Esophagus muscularis mucosa (tissue), 4 donors: ENCODE data around the gene NCKAP1. TPM values are rescaled to one million over a fixed set of nuclear protein-coding genes. Genes with fewer than 3 reads are reported as not detected.

ENCODE experiments used
- DNase-seq: peaks from one replicate; pipeline ENCODE4 v3.0.0-alpha.2; 2017; ENCODE audit errors: extremely low spot score
- H3K27ac ChIP-seq, 4 donors: fragments of 200-600 bp; sonication (generic); replicated peaks in 1 of 4; 1 replicate in 3 of 4; 2 replicates in 1 of 4; pipeline ENCODE4 v1.5.1; 2016 to 2019; ENCODE audit warnings: mild to moderate bottlenecking in 1 of 4
- H3K27me3 ChIP-seq, 4 donors: fragments of 200-600 bp; sonication (generic); one replicate each; pipeline versions ENCODE4 v1.5.1 to v1.6.0; 2016 to 2019
- H3K36me3 ChIP-seq, 4 donors: fragments of 200-600 bp; sonication (generic); one replicate each; pipeline ENCODE4 v1.5.1; 2016 to 2019
- H3K4me1 ChIP-seq, 4 donors: fragments of 200-600 bp; sonication (generic); one replicate each; pipeline ENCODE4 v1.5.1; 2016 to 2019
- H3K4me3 ChIP-seq, 4 donors: fragments of 200-600 bp; sonication (generic); 1 replicate in 2 of 4; 2 replicates in 2 of 4; pipeline ENCODE4 v1.5.1; 2016 to 2019; ENCODE audit warnings: mild to moderate bottlenecking in 4 of 4, moderate library complexity in 1 of 4
- H3K9me3 ChIP-seq, 4 donors: fragments of 200-600 bp; sonication (generic); 1 replicate in 3 of 4; 2 replicates in 1 of 4; pipeline ENCODE4 v1.5.1; 2016 to 2019
- CTCF ChIP-seq, 3 experiments: fragments of 200-600 bp in 2 of 3; fragments of 450-650 bp in 1 of 3; sonication (generic) in 2 of 3; IDR thresholded peaks; one replicate each; pipeline ENCODE4 v1.5.1; 2017 to 2019; ENCODE audit warnings: antibody characterized with exemption in 3 of 3, mild to moderate bottlenecking in 2 of 3, moderate library complexity in 1 of 3
- EP300 ChIP-seq: sonication (generic); formaldehyde crosslinking; IDR thresholded peaks from one replicate; pipeline ENCODE4 v1.6.1; 2017; ENCODE audit warnings: antibody characterized with exemption
- POLR2A ChIP-seq: fragments of 450-650 bp; IDR thresholded peaks from one replicate; pipeline ENCODE4 v1.6.1; 2017; ENCODE audit warnings: antibody characterized with exemption, moderate library complexity, mild to moderate bottlenecking, low read depth
- POLR2AphosphoS5 ChIP-seq, 2 donors: sonication (generic); formaldehyde crosslinking; IDR thresholded peaks; one replicate each; pipeline ENCODE4 v1.6.1; 2017; ENCODE audit warnings: antibody characterized with exemption in 2 of 2
- WGBS: methylation state at CpG from one replicate; pipeline ENCODE4 v1.1.5; 2018; 5-methylcytosine and 5-hydroxymethylcytosine counted together
- intact Hi-C: fragments of 100-400 bp; cut with DNase I; formaldehyde crosslinking; loops from one replicate; pipeline ENCODE4 v1.15.1; 2023
- total RNA-seq, 4 donors: library from RNA; depleted of rRNA; stranded (reverse); fragments of >200 nt; gene quantifications; one replicate each; pipeline versions ENCODE4 v1.1.0 to v1.2.1, GENCODE V29; 2016

Gene NCKAP1
- total RNA-seq, 4 donors from 2014 or later, result 210 to 288 (median 249) TPM

DNA sequence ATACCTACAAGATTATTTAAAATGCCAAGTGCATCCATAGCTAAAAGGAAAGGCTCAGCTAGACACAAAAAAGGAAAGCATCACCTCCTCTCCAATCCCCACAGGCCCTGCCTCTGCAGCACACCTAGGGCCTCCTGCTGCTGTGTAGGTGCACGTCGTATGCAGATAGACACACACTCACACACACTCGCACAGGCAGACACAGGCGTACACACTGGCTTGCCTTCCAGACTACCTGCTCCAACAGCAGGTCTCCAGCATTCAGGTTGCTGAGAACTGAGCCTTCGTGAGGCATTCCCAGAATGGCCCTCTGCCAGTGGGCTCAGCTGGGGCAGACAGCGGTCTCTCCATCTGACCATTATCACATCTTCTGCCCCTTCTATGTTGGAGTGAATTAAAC lies 136.5 kb downstream of the NCKAP1 start:
- Histone ChIP-seq H3K9me3 (no peaks in the 10 kb centered on the region), H3K27ac (no peak overlapping the region), H3K27me3 (no peaks in the 10 kb centered on the region), H3K36me3 (no peaks in the 10 kb centered on the region), H3K4me1 (peaks cover 0 to 21% (median 0%) of the 10 kb centered on the region in 4 donors), H3K4me3 (no peak overlapping the region)
- TF ChIP-seq POLR2AphosphoS5 (IDR thresholded peaks at IDR 0.05), result peak in 1 of 2 donors; percentile 33
- no peak for TF ChIP-seq CTCF (IDR thresholded peaks at IDR 0.05)
- TF ChIP-seq EP300, result no peak
- TF ChIP-seq POLR2A, result no peak
- intact Hi-C loops, result no loop called here
- DNase-seq, result no peak
- WGBS, result 93% methylated on average over 6 of the region's 6 CpGs

GRCh38 chr2:182898718-182899117 lies 139.5 kb downstream of the NCKAP1 start:
- intact Hi-C loops, result no loop called here

DNA sequence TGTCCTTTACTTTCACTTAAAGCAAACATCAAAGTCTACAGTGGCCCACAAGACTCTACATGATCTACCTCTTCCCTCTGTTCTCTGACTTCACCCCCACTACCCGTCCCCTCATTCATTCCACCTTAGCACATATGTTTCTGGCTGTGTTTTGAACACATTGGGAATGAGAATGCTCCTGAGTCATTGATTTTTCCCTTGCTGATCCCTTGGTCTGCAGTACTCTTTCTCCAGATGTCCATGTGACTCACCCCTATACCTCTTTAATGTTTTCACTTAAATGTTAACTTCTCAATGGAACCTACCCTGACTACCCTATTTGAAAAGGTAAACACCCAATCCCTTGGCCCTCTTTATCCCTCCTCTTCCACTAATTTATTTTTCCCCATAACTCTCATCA lies 141.1 kb downstream of the NCKAP1 start:
- H3K4me1 ChIP-seq, result peaks cover 0 to 11% (median 3%) of the 10 kb centered on the region in 4 donors
- H3K36me3 ChIP-seq, result no peaks in the 10 kb centered on the region
- no peak overlapping the region for H3K27ac ChIP-seq
- no peak overlapping the region for H3K4me3 ChIP-seq
- H3K9me3 ChIP-seq, result no peaks in the 10 kb centered on the region
- TF ChIP-seq POLR2AphosphoS5 (IDR thresholded peaks at IDR 0.05) (no peak), POLR2A (no peak), EP300 (no peak), CTCF (IDR thresholded peaks at IDR 0.05) (no peak)
- DNase-seq, result no peak
- 92% methylated on average over 1 of the region's 1 CpG for WGBS
- H3K27me3 ChIP-seq, result no peaks in the 10 kb centered on the region
- intact Hi-C loops, result no loop called here

More at GRCh38 chr2:182898718-182899117, 139.5 kb downstream of the NCKAP1 start:
- TF ChIP-seq EP300 (no peak), CTCF (IDR thresholded peaks at IDR 0.05) (no peak), POLR2A (no peak), POLR2AphosphoS5 (IDR thresholded peaks at IDR 0.05) (no peak)
- Histone ChIP-seq H3K9me3 (no peaks in the 10 kb centered on the region), H3K36me3 (no peaks in the 10 kb centered on the region), H3K27ac (no peak overlapping the region), H3K27me3 (no peaks in the 10 kb centered on the region), H3K4me3 (no peak overlapping the region), H3K4me1 (peaks cover 0 to 25% (median 2%) of the 10 kb centered on the region in 4 donors)
- WGBS, result 91% methylated on average over 1 of the region's 1 CpG
- DNase-seq, result no peak

GRCh38 chr2:182895798-182896197 lies 142.5 kb downstream of the NCKAP1 start:
- intact Hi-C loops, result no loop called here
- Histone ChIP-seq H3K27ac (no peak overlapping the region), H3K27me3 (no peaks in the 10 kb centered on the region), H3K36me3 (no peaks in the 10 kb centered on the region), H3K4me3 (no peak overlapping the region), H3K4me1 (peaks cover 0 to 11% (median 3%) of the 10 kb centered on the region in 4 donors), H3K9me3 (no peaks in the 10 kb centered on the region)
- 95% methylated on average over 6 of the region's 6 CpGs for WGBS
- DNase-seq, result no peak
- no peak for TF ChIP-seq POLR2AphosphoS5 (IDR thresholded peaks at IDR 0.05)
- no peak for TF ChIP-seq EP300
- no peak for TF ChIP-seq POLR2A

DNA sequence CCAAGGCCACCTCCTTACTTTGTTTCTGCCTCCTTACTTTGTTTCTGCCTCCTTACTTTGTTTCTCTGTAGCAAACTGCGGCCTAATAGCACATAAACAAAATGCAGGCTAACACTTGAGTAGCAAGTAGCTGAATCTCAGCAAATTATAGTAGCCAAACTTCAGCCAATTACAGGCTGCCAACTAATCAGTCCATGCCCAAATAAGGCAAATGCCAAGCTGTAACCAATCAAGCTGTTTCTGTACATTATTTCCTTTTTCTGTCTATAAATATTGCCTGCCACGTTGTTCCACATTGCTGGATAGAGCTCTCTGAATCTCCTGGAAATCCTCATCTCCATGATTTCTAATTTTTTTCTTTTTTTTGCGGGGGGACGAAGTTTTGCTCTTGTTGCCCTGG lies 143.1 kb downstream of the NCKAP1 start:
- TF ChIP-seq POLR2A, result no peak
- TF ChIP-seq CTCF (IDR thresholded peaks at IDR 0.05), result no peak
- no peak for TF ChIP-seq POLR2AphosphoS5 (IDR thresholded peaks at IDR 0.05)
- no peak for TF ChIP-seq EP300
- H3K4me3 ChIP-seq, result no peak overlapping the region
- H3K9me3 ChIP-seq, result no peaks in the 10 kb centered on the region
- intact Hi-C loops, result no loop called here
- 83% methylated on average over 4 of the region's 4 CpGs for WGBS
- H3K27me3 ChIP-seq, result no peaks in the 10 kb centered on the region
- H3K27ac ChIP-seq, result peak overlapping the region in 2 of 4 donors; percentile 17 to 33
- H3K36me3 ChIP-seq, result no peaks in the 10 kb centered on the region
- DNase-seq, result no peak
- peaks cover 0 to 11% (median 3%) of the 10 kb centered on the region in 4 donors for H3K4me1 ChIP-seq
